Activated naive CD8-positive, alpha-beta T cell treated with anti-CD3 and anti-CD28 coated beads, Interleukin-2, amount 50 U/mL, for 24 hours (primary cell): ENCODE data around the gene TMEM151A.

Source experiments
- ATAC-seq: fragments of 150-1000 bp; cut with Tn5 transposase; one replicate; pipeline ENCODE4 v1.10.0; 2021
- DNase-seq: peaks from one replicate; pipeline ENCODE4 v3.0.0; 2021
- H3K27ac Mint-ChIP-seq: one replicate; pipeline ENCODE4 v1.8.0; 2021; ENCODE audit warnings: mild to moderate bottlenecking, mixed read lengths
- H3K27me3 Mint-ChIP-seq: one replicate; pipeline ENCODE4 v1.8.0; 2021; ENCODE audit warnings: mixed read lengths
- H3K36me3 Mint-ChIP-seq: one replicate; pipeline ENCODE4 v1.8.0; 2021; ENCODE audit warnings: low read depth, mixed read lengths
- H3K4me1 Mint-ChIP-seq: one replicate; pipeline ENCODE4 v1.8.0; 2021; ENCODE audit warnings: mixed read lengths
- H3K4me3 Mint-ChIP-seq: one replicate; pipeline ENCODE4 v1.8.0; 2021; ENCODE audit warnings: mild to moderate bottlenecking, moderate library complexity, mixed read lengths
- H3K9me3 Mint-ChIP-seq: one replicate; pipeline ENCODE4 v1.8.0; 2021; ENCODE audit warnings: mixed read lengths

Gene TMEM151A

DNA sequence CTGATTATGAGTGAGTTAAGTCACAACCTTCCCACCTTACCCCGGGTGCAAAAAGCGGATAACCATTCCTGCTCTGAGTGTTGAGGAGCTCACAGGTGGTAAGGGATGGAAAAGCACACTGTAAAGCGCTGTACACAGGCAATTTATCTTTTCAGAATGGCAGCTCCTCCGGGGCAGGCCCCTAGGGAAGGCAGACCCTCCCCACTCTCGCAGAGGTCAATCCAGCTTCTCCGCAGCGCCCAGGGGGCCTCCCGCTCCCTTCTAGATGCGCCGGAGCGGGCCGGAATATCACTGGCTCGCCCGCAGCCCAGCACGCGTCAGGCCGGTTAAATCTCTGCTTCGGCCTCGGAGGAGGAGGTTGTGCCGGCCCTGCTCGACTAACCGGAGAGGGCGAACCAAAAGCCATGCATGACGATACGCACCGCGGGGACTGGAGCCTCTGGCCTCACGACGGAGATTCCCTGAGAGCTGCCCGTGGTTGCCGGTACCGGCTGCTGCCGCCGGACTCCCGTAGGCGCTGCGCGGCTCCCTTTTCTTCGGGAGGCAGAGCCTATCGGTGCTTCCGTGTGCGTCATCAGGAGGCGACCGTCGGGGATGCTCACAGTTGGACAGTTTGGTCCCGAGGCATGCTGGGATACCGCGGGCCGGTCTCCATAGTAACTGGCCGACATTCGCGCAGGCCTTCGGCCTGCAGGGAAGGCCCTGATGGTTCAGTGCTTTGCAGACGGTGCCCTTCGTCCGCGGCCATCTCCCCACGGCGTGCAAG is 53.0 kb downstream of the TMEM151A start, which contains the start of gene BRMS1:
Gene BRMS1, minus strand, starts transcription at position 555 of the 766 bp plus-strand sequence. CDS start 2,870 bp downstream, outside the sequence.
- Mint-ChIP-seq H3K27me3 (peaks cover 3% of the 10 kb centered on the region), H3K4me1 (peaks cover 49% of the 10 kb centered on the region), H3K9me3 (no peaks in the 10 kb centered on the region), H3K4me3 (peak within 1 kb of the TSS; percentile 94), H3K36me3 (peaks cover 23% of the 10 kb centered on the region), H3K27ac (peak within 1 kb of the TSS; percentile 91)
- peak; percentile 97 for DNase-seq
- peak; percentile 75 for ATAC-seq

DNA sequence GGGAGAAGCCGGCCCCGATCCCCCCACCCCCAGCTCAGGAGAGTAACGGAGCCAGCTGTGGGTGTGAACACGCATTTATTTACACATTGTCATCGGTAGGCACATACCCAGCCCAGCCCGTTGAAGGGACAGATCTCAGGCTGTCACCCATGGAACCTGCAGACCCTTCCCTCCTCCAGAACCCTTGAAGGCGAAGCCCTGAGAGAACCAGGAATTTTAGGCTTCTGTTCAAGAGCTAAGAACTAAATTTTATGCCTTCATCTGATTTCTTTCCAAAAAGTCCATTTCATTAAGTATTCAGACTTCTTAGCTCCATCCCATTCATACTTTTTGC is 53.6 kb downstream of the TMEM151A start:
- H3K4me1 Mint-ChIP-seq: peaks cover 49% of the 10 kb centered on the region
- DNase-seq (no peak), ATAC-seq (peak; percentile 2)
- H3K27me3 Mint-ChIP-seq: peaks cover 3% of the 10 kb centered on the region
- peak overlapping the region; percentile 94 for H3K4me3 Mint-ChIP-seq
- H3K36me3 Mint-ChIP-seq: peaks cover 23% of the 10 kb centered on the region
- H3K27ac Mint-ChIP-seq: peak overlapping the region; percentile 91
- H3K9me3 Mint-ChIP-seq: no peaks in the 10 kb centered on the region
